ENCODE data around the gene CEBPG.

CEBPG gene

DNA sequence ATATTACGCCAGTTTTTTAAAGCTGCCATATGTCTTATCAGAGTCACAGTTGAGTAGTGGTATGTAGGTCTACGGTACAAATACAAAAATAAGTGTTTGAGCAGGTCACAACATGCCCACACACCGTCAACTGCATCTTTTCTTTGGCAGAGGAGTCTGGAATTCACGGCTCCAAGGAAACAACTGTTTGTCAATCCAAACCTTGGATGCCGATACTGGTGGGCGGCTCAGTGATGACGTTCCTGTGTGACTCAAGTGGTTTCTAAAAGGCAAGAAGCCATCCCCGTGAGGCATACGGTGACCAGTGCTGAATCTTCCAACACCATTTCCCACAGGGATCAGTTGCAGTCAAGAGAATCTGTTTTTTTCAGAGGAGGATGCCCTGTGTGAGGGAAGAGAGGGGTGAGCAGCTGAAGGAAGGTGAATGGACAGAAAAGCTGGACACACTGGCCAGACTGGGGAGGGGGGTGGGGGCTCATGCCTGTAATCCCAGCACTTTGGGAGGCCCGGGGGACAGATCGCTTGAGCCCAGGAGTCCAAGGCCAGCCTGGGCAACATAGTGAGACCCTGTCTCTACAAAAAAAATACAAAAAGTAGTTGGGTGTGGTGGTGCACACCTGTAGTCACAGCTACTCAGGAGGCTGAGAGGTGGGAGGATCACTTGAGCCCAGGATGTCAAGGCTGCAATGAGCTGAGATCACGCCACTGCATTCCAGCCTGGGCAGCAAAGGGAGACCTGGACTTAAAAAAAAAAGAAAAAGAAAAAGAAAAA is 22.8 kb upstream of the CEBPG start:
- peak; percentile 68 for DNase-seq (ENCODE audit: low spot score)

- no peak for DNase-seq (ENCODE audit: low spot score)
Measured at GRCh38 chr19:33355535-33355934, 18.0 kb upstream of the CEBPG start.

GRCh38 chr19:33357556-33357955 is 16.0 kb upstream of the CEBPG start:
- no peak for DNase-seq (ENCODE audit: low spot score)

- DNase-seq (ENCODE audit: low spot score) = no peak
Measured at GRCh38 chr19:33358408-33358807, 15.1 kb upstream of the CEBPG start.

GRCh38 chr19:33359581-33359980 is 13.9 kb upstream of the CEBPG start:
- DNase-seq (ENCODE audit: low spot score) = no peak

DNA sequence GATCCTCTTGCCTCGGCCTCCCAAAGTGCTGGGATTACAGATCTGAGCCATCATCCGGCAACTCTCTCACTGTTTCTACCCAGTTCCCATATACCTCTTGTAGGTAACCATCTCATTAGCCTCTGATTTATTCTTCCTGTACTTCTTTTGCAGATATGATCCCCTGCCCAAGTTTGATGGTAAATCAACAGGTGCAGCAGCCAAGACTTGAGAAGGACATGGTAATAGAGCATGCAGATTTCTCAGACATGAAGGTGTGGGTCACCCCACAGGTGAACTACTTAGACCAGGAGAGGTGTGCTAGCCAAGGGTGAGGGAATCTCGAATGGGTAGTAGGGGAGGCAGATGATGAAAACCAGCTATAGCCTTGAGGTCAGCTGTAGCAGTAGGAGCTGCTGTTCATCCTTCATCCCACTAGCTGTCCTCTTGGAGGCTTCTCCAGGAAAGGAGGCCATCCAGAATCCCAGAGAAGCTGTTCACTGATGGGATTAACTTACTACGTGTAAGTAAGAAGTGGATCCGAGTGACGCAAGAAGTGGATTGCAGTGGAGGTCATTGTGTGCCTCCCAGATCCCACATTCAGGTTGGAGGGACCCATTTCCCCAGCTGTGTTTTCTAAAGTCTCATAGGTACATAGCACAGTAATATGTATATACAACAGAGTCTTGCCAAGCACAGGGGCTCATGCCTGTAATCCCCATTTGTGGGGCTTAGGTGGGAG is 10.8 kb upstream of the CEBPG start:
- no peak for DNase-seq (ENCODE audit: low spot score)

DNA sequence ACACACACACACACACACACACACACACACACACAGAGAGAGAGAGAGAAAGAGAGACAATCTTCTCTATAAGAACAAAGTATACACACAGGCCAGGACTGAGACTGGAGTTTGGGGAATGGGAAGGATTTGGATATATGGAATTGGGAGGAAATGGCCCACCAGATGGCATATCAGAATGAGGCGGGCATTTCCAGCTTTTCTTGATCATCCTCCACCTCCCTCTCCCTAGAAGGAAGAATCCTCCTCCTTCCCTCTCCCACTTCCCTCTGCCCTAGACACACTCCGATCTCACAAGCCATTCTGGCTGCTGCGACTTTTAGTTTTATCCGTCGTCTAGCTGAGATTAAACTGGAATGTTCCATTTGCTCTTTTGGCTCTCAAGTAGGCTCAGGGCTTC is 10.0 kb upstream of the CEBPG start:
- no peak for DNase-seq (ENCODE audit: low spot score)

GRCh38 chr19:33365691-33366090 is 7.8 kb upstream of the CEBPG start:
- no peak for DNase-seq (ENCODE audit: low spot score)

- DNase-seq (ENCODE audit: low spot score) = no peak
Measured at GRCh38 chr19:33366127-33366526, 7.4 kb upstream of the CEBPG start.

DNA sequence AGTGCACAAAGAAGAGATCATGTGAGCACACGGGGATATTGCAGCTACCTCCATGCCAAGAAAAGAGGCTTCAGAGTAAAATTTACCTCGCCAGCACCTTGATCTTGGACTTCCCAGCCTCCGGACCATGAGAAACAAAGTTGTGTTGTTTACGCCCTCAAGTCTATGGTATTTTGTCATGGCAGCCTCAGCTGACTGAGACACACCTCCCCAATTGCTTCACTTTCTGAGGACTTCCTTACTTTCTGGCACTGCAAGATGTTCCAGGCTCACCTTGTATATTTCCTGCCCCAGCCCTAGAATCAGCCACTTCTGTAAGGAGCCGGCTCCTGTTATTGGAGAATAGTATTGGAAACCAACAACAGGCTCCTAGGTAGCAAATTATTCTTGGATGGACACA is 6.6 kb upstream of the CEBPG start:
- no peak for DNase-seq (ENCODE audit: low spot score)

DNA sequence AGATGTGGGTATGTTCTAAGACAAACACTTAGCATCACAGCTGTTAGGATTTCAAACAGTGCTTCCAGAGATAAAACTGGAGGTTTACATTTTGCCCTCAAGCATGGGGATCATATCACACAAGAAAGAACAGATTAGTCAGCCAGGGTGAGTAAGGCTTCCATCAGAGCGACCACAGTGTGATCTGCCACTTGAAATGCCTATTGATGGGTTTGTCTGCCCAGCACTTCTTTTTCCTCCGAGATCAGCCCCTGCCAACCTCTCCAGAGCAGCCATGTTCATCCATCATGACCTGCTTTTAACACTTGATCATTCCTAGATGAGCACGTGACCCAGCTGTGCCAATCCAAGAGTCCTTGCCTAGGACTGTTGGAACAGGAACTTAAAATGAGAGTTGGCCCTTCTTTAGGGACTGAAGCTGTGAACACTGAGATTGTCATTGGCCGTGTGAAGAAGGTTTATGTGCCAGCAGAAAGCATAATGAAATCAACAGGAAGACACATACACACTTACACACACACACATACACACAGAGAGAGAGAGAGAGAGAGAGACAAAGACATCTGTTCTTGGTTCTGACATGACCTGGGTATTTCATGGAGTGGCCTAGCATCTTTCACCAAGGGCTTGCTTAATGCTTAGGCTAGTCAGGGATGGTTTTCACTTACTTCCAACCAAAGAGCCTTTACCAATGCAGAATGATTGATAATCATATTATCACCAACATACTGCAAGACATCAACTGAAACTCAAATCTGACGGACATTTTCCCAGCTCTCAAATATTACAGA is 5.2 kb upstream of the CEBPG start:
- DNase-seq (ENCODE audit: low spot score) = peak; percentile 42

GRCh38 chr19:33370783-33371182 is 2.7 kb upstream of the CEBPG start:
- no peak for DNase-seq (ENCODE audit: low spot score)

DNA sequence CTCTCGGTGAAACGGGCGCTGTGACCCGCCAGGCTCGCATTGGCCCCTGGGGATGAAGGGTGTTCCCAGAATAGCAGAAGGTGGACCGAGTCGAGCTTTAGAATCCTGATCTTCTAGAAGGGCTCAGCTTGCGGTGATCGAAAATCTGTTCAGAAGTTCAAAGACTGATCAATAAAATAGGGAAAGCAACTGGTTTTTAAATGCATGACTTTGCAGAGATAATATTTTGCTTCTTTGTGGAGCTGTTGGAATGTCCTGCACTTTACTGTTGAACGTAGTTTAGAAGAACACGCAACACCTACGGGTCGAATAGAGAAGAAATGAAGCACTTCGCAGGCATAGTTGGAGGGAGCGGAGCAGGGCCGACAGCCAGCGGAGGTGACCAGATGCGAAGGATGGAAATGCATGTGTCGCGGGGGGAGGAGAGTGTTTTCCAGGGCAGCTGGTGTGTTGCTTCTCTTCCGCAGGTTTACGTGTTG is 766 bp downstream of the CEBPG start:
- peak; percentile 40 for DNase-seq (ENCODE audit: low spot score)

GRCh38 chr19:33375156-33375836 is 1.8 kb downstream of the CEBPG start:
- no peak for DNase-seq (ENCODE audit: low spot score)

DNA sequence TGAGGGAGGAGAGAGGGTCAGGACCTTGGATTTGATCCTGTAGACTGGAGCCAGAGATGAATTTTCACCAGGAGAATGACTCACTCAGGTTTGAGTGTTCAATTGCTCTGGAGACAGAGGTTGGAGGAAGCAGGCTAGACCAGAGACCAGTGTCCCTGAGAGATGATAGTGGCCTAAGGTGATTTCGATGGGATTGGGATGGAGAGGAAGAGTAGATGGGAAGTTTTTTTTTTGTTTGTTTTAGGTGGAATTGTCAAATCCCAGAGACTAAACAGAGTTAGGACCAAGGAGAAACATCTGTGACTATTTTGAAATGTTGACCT is 2.3 kb downstream of the CEBPG start:
- DNase-seq (ENCODE audit: low spot score) = no peak

GRCh38 chr19:33376423-33376822 is 2.9 kb downstream of the CEBPG start:
- no peak for DNase-seq (ENCODE audit: low spot score)

DNA sequence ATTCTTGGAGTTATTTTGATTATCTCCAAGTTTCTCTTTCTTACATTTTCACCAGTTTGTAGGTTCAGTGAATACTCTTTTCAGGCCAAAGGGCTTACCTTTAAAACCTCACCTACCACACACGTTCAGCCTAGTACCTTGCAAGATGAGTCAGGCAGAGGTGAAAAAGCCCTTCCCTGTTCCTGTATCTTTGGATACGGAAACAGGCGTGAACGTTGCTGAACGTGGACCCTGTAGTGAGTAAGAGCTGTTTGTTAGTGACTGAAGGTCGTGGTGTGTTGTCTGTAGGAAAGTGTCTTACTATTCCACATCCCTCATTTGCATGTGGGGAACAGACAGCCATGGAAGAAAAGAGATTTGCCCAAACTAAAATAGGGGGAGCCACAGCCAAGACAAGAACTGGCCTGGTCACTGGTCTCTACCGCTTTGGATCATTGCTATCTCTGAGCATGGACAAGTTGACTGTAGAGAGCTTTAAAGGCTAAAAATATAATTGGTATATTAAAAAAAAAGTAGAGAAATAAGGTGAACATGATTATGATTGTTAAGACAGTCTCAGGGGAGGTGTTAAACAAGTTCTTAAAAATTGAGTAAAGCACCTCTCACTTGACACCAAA is 3.5 kb downstream of the CEBPG start:
- DNase-seq (ENCODE audit: low spot score) = no peak

DNA sequence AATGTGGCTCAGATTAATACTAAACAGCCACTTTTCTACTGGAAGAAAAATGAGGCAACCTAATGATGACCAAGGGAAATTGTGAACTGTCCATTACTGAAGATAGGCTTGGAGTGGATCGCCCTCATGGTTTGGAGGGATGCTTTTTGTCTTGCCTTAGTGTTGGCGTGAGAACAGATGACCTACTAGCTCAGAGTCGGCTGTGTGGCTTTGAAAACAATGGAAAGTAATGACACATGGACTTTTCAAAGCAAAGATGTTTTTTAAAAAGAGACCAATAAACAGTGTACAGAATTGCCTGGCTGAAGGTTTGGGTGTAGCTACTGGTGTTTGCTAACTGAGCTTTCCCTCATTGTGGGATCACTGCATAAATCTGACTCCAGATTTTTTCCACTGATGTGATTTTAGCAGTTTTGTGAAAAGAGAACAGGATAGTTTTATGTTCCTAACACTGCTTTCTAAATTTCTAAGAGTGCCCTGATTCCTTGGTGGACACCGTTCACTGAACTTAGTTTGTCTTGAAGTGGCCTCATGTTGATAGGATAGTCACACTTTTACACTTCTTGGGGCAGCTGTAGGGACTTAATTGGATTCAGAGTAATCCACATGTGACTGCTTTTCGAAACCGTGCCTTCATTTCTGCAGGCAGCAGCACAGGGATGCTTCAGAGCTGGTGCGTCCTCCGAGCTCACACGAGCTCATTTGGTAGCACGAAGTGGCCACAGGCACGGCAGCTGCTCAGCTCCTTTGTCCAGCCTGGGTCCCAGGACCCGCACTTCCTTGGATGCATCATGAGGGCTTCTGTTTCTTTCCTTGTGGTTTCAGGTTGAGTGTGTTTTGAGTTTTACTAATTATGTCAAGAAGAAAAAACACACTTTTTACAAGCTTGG is 4.3 kb downstream of the CEBPG start:
- no peak for DNase-seq (ENCODE audit: low spot score)

- no peak for DNase-seq (ENCODE audit: low spot score)
Measured at GRCh38 chr19:33379151-33379829, 5.8 kb downstream of the CEBPG start.

DNA sequence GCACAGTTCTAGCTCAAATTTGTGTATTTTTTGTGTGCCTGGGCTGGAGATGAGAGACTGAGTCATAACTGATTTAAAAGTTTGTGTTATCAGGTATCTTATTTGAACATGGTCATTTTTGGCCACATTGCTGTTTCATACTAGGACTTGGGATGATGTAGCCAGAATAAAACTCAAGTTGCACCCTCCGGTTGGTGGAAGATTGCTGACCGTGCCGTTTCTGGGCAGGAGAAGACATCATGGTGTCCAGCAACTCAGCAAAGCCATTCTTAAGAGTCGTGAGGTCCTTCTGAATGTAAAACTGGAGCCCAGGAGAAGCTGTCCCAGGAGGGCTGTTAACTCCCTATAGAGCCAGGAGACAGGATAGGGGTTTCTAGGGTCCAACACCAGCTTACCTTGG is 7.6 kb downstream of the CEBPG start:
- DNase-seq (ENCODE audit: low spot score) = no peak

All from COLO829 (cell line).